GM18508 (cell line): ENCODE data around the gene SERPINA9.

ENCODE experiments used
- ATAC-seq: cut with Tn5 transposase; IDR thresholded peaks from one replicate; pipeline ENCODE4 v1.9.1; 2021; ENCODE audit warnings: moderate number of reproducible peaks; ENCODE audit not compliant: insufficient read depth, unreplicated experiment

The SERPINA9 gene

GRCh38 chr14:94465042-94465441, 11.0 kb downstream of the SERPINA9 start:
- ATAC-seq = no peak

GRCh38 chr14:94464290-94464689, 11.7 kb downstream of the SERPINA9 start:
- no peak for ATAC-seq

- no peak for ATAC-seq
These were observed 13.0 kb downstream of the SERPINA9 start for GRCh38 chr14:94462763-94463572.

DNA sequence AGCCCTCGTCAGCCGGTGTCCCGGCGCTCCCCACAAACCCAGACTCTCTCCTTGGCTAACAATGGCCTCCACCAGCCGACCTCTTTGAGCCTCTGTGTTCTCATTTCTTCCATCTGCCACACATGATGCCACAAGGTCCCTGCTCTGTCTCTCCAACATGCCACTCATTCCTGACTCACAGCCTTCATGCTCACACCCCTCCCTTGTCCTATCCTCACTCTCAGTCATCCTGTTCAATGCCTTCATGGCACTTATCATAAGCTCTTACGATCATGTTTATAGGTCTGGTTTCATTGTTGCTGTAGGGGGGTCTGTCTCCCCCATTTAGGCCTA, 13.8 kb downstream of the SERPINA9 start:
- no peak for ATAC-seq

DNA sequence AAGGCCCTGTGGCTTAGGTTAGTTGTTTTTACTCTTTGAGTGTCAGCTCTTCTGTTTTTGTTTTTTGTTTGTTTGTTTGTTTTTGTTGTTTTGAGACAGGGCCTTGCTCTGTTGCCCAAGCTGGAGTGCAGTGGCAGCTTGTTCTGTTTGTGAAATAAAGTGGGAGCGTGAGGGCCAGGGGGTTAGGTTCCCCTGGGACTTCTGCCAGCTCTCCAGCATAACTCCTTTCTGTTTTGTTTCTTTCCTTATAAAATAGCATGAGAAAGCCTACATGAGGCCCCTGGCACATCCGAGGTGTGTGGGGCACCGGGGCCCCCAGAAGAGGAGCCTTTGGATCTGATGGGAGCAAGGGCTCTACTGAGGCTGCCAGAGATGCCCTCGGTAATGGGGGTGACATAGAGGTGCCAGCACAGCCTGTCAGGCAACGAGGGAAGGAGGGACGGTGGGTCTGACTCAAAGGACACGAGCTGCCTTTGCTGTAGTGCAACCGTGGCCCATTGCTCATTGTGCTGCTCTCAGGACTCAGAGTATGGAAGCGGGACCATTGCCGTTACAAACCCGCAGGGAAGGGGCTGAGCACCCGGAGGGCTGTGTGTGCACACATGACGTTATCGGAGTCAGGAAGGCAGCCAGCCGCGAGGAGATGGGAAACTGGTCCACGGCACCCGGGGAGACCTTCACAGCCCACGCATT, 14.3 kb downstream of the SERPINA9 start:
- ATAC-seq = no peak

DNA sequence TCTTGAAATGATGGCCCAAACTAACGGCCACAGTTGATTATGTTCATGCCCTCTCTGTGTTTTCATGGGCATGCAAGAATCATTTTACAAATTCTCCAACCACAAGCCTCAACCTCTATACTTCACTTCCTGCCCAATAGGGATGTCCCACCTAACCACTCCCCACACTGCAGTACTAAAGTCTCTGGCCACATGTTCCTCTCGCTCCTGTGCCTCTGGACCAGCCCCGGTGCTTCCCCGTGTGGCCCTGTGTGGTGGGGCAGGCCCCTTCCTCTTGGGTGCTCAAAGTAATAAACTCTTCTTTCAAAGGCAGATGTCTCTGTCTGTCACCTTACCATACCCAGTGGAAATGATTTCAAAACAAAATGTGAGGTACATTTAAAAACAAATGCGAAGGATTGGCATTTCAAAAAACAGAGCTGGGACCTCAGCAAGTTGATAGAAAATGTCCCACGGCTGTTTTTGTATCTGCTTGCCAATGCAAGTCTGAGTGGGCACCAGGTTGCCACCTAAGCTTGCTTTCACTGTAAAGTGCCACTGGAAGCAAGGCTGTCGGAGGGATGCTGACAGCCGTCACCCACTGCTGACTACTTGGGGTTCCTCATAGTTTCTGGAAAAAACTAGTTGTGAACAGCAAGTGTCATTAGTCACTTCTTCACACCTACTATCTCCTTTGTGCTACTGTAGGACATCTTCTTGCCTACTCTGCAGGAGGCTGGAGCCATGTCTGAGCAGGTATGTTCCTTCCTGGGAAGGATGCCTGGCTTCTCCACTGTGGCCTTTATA, 15.2 kb downstream of the SERPINA9 start:
- ATAC-seq = no peak

DNA sequence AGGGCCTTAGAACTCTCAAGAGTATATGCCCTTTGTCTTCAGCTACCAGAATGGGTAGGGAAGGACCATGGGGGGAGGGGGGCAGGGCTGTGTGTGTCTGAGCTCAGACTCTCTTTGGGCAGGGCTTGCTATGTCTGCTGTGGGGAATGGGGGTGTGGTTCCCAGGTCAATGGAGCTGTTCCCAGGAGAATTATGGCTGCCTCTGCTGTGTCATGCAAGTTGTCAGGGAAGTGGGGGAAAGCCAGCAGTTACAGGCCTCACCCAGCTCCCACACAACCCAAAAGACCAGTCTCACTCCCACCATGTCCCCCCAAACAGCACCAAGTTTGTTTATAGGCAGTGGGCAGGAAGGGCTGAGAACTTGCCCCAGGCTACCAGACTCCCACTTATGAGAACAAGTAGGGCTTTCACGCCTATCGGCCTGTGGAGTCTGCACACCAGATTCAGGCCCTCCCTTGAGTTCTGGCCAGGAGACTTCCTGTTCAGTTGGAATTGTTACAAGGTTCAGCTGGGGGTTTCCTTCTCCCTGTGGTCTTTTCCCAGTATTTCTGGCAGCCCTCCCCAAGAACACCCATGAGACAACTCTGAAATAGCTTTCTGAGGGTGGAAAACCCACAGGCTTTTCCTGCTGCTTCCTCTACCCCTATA, 17.3 kb downstream of the SERPINA9 start:
- ATAC-seq = no peak

GRCh38 chr14:94458096-94458495, 17.9 kb downstream of the SERPINA9 start:
- ATAC-seq = no peak

GRCh38 chr14:94455928-94456327, 20.1 kb downstream of the SERPINA9 start:
- no peak for ATAC-seq

DNA sequence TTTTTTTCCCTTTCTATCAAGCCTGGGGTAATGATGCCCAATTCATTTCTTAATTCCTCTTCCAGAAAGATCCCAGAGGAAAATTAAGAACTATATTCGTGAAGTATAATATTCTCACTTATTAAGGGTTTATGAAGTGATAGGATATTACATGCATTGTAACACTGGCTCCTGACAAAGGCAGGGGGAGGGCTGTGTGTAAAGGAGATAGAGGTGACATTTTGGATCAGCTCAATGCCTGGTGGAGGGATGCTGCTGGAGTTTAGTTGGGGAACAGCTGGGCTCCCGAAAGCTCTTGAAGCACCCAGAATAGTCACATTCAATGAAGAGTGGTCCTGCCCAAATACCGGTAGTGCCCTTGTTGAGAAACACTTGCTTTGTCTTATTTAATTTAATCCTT, 24.2 kb downstream of the SERPINA9 start:
- no peak for ATAC-seq

DNA sequence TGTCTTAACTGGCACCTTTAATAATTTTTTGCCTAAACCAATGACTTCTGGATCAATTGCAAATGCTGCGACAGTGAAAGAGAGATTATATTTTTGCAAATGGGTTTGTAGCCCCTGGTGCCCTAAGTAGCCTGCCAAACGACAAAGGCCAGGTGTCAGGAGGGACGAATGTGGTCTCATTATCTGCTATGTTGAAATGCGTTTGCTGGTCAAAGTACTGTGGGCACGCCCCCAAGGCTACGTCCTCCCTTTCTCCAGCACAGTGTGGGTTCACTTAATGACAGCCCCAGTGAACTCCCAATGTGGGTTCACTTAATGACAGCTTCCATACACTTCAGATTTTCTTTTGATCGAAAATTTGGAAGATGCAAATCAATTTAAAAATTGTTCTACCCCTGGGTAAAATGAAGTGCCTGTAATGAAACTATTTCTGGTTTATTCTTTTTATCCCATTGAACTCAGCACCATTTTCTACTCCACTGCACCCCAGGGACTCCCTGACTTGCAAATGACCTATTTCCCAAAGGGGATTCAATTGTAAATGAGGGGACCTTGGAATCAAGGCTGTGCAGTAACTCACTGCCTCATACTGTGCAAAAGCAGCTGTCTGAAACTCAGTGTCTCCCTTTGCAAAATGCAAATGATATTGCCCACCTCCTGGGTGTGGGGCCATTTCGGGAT, 24.8 kb downstream of the SERPINA9 start:
- ATAC-seq = no peak

DNA sequence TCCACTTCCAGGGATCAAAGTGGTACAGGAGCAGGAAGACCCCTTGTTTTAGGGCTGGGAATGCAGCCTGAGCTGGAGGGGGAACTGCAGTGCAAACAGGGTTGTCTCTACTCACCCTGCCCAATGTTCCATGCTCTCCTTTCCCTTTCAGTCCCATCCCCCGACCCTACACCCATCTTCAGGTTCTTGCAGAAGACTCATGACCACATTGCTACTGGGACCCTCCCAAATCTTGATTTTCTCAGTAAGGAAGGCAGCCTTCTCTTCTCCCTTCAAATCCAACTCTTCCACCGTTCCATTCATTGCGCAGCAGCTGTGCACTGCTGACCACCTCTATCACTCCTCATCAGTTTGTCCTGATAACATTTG, 25.3 kb downstream of the SERPINA9 start:
- no peak for ATAC-seq

DNA sequence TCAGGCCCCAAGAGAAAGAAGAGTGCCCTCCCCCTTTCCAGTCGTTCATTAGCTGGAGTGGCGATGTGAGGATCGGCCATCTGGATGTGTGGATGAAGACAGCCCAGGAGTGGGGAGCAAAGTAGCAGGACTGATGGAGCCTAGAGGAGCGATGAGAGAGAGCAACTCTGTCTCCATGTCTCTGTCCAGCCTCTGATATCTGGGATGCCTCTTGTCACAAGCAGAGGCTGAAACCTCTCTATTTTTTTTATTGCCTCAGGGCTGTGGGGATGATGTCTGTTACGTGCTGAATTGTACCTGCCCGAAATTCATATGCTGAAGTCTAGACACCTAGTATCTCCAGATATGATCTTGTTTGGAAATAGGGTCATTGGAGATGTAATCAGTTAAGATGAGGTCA, 26.1 kb downstream of the SERPINA9 start:
- no peak for ATAC-seq

- ATAC-seq = no peak
These were observed 27.8 kb downstream of the SERPINA9 start for GRCh38 chr14:94448071-94448808.

- no peak for ATAC-seq
These were observed 28.8 kb downstream of the SERPINA9 start for GRCh38 chr14:94447206-94447605.

- ATAC-seq = no peak
These were observed 29.9 kb downstream of the SERPINA9 start for GRCh38 chr14:94446126-94446525.

- ATAC-seq = no peak
These were observed 31.0 kb downstream of the SERPINA9 start for GRCh38 chr14:94445003-94445402.

DNA sequence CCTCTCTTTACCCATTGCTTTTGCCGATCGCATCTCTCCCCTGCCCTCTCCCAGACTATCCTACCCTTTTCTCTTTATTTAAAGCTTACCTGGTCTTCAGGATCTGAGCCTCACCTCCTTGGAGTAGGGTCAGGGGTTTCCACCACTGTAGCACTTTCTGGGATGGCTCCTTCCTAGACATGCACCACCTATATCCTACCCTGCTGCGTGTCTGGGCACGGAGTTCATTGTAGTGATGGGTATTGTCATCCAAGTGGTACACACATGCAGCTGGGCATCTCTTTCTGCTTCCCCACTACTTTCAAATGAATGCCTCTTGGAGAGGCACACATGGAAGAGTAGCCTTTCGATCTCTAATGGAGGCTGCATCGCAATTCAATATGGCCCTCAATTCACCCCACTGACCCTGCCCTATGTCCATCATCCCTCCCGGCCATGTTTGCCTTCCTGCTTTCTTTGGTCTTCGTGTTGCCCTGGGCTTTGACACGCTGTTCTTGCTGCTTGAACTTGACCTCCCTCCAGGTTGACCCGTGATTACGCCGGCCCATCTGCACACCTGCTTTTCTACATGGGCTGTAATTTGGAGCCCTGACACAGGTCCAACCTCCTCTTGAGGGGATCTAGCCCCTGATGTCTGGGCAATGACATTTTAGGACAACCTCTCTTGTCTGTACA, 34.3 kb downstream of the SERPINA9 start:
- no peak for ATAC-seq

DNA sequence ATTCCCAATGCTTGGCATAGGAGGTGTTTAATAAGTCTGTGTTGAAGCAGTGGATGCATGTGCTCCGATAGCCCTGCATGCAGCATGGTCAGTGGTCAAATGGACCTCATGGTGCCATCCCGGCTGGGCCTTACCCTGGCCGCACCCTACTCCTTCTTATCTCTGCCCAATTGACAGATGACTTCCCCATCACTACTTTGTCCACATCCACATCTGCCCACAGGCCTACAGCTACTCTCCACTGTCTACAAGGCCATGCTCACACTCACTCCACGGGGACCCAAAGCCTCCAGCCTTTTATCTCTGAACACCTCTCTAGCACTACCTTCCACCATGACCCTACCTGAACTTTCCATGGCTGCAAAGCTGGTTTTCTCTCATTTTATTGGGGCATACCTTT, 34.9 kb downstream of the SERPINA9 start:
- no peak for ATAC-seq
